A673 (cell line): Measurements from ENCODE around the gene VPS13C. TPM values are rescaled to one million over a fixed set of nuclear protein-coding genes. Genes with fewer than 3 reads are reported as not detected.

ENCODE experiments used
- BruUV-seq: library from RNA; stranded (reverse); fragments of 400-500 nt; replicated peaks from 2 replicates; lab custom pipeline; 2021; lab: Mats Ljungman, UMichigan
- CTCF ChIA-PET: fragments of 300-600 bp; sonication (Branson Sonifier 250); formaldehyde crosslinking; loops from one replicate; lab custom pipeline; 2022; ENCODE audit warnings: antibody characterized with exemption; lab: Charles Lee
- POLR2A ChIA-PET: fragments of 300-600 bp; sonication (Branson Sonifier 250); formaldehyde crosslinking; loops from one replicate; lab custom pipeline; 2022; ENCODE audit warnings: antibody characterized with exemption; ENCODE audit not compliant: low non-redundant PET; lab: Charles Lee
- DNase-seq: peaks from one replicate; pipeline ENCODE4 v3.0.0-alpha.2; 2015; ENCODE audit warnings: low spot score
- H3K27ac ChIP-seq: fragments of 200-600 bp; sonication (generic); 2 replicates; pipeline ENCODE4 v1.5.1; 2016; ENCODE audit warnings: mixed run types, low read depth, mild to moderate bottlenecking, mixed read lengths, antibody characterized with exemption, low read length; ENCODE audit not compliant: poor library complexity, severe bottlenecking
- H3K27me3 ChIP-seq: fragments of 200-600 bp; sonication (generic); replicated peaks from 2 replicates; pipeline ENCODE4 v1.6.1; 2017; ENCODE audit warnings: mixed run types, low read depth, mild to moderate bottlenecking, mixed read lengths, antibody characterized with exemption, low read length; ENCODE audit not compliant: insufficient read depth, poor library complexity
- H3K36me3 ChIP-seq: fragments of 200-600 bp; sonication (generic); 2 replicates; pipeline ENCODE4 v1.6.1; 2016; ENCODE audit warnings: mixed run types, mild to moderate bottlenecking, mixed read lengths, antibody characterized with exemption, low read length; ENCODE audit not compliant: insufficient read depth, poor library complexity, severe bottlenecking
- H3K4me1 ChIP-seq: fragments of 200-600 bp; sonication (generic); 2 replicates; pipeline ENCODE4 v1.6.1; 2017; ENCODE audit warnings: mixed run types, mild to moderate bottlenecking, mixed read lengths, antibody characterized with exemption, low read length; ENCODE audit not compliant: insufficient read depth, poor library complexity, severe bottlenecking
- H3K4me3 ChIP-seq: fragments of 200-600 bp; sonication (generic); 2 replicates; pipeline ENCODE4 v1.5.1; 2016; ENCODE audit warnings: low read depth, mixed run types, mild to moderate bottlenecking, mixed read lengths, low read length; ENCODE audit not compliant: poor library complexity, severe bottlenecking
- H3K9me3 ChIP-seq: fragments of 200-600 bp; sonication (generic); 2 replicates; pipeline ENCODE4 v1.6.1; 2016; ENCODE audit warnings: mixed run types, low read depth, mild to moderate bottlenecking, mixed read lengths, antibody characterized with exemption, low read length; ENCODE audit not compliant: poor library complexity, severe bottlenecking
- CTCF ChIP-seq: fragments of 300-800, 200-600 bp; sonication (generic); conservative IDR thresholded peaks from 2 replicates; pipeline ENCODE4 v1.5.1; 2017; ENCODE audit warnings: low read depth, mild to moderate bottlenecking, antibody characterized with exemption, low read length, moderate library complexity, mixed read lengths
- EZH2 ChIP-seq: fragments of 200-600 bp; sonication (generic); IDR thresholded peaks from 2 replicates; pipeline ENCODE4 v1.6.1; 2017; ENCODE audit warnings: borderline replicate concordance, low read depth, mild to moderate bottlenecking, mixed read lengths, antibody characterized with exemption, low read length; ENCODE audit not compliant: poor library complexity, severe bottlenecking
- intact Hi-C: fragments of 100-400 bp; cut with micrococcal nuclease; formaldehyde crosslinking; loops from one replicate; pipeline ENCODE4 v1.10.0; 2022; ENCODE audit not compliant: unreplicated experiment
- total RNA-seq: library from RNA; stranded (reverse); gene quantifications from 2 replicates; pipeline ENCODE4 v1.2.3, GENCODE V29; 2021

The VPS13C gene
- total RNA-seq, 1 experiment from 2014 or later, result 31.0 TPM

- DNase-seq, result no peak
- BruUV-seq, result no TSS peak
- H3K36me3 ChIP-seq, result no peaks in the 10 kb centered on the region
- no peak overlapping the region for H3K4me3 ChIP-seq
- intact Hi-C loops, result no loop called here
- no peak overlapping the region for H3K27ac ChIP-seq
- no peaks in the 10 kb centered on the region for H3K27me3 ChIP-seq
- ChIA-PET POLR2A (no interaction called here), CTCF (no interaction called here)
- no peaks in the 10 kb centered on the region for H3K9me3 ChIP-seq
- H3K4me1 ChIP-seq, result no peaks in the 10 kb centered on the region
- TF ChIP-seq EZH2 (no peak), CTCF (no peak)
Measured at GRCh38 chr15:61983081-61983480, 77.2 kb downstream of the VPS13C start.

DNA sequence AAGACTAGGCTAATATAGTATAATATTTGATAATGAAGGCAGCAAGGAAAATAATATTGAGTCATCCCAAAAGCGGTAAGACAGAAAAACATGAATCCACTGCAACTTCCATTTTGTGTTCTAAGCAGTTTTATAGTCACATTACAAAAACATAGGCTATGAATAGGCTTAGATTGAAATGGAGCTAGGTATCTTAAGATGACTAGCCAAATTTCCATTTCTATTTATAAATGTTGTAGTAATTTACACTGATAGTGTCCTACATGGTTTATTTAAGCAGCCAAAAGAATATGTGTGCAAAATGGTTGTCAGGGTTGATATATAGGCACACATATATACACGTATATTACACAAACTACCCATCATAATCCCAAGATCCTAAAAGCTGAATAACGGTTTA is 82.0 kb downstream of the VPS13C start:
- Histone ChIP-seq H3K27ac (no peak overlapping the region), H3K4me1 (peaks cover 6% of the 10 kb centered on the region), H3K4me3 (no peak overlapping the region), H3K36me3 (no peaks in the 10 kb centered on the region), H3K9me3 (no peaks in the 10 kb centered on the region), H3K27me3 (no peaks in the 10 kb centered on the region)
- POLR2A ChIA-PET, result no interaction called here
- intact Hi-C loops, result no loop called here
- TF ChIP-seq EZH2 (no peak), CTCF (no peak)
- DNase-seq, result no peak
- no TSS peak for BruUV-seq
- CTCF ChIA-PET, result no interaction called here

DNA sequence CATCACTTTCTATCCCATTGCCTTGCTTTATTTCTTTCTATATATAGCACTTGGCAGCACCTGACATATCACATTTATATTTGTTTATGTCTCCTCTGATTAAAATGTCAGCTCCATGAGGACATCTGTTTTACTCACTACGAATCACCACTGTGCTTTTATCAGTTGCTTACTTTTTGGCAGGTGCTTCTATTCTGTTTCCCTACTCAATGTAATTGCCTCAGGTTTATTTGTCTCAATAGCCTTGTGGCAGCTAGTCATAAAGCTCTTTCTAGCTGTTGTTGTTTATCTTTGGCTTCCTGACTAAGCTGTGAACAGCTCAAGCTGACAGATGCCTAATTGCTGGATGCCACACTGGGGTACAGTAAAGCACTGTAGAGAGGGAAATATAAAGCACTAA is 85.5 kb downstream of the VPS13C start:
- no peaks in the 10 kb centered on the region for H3K27me3 ChIP-seq
- intact Hi-C loops, result no loop called here
- BruUV-seq, result no TSS peak
- H3K9me3 ChIP-seq, result no peaks in the 10 kb centered on the region
- TF ChIP-seq CTCF (no peak), EZH2 (no peak)
- no peak overlapping the region for H3K27ac ChIP-seq
- ChIA-PET POLR2A (no interaction called here), CTCF (no interaction called here)
- H3K36me3 ChIP-seq, result peaks cover 5% of the 10 kb centered on the region
- no peak overlapping the region for H3K4me3 ChIP-seq
- no peak for DNase-seq
- peaks cover 6% of the 10 kb centered on the region for H3K4me1 ChIP-seq
